C4-2B (cell line): ENCODE data around the gene TMEM244.

ENCODE experiments used
- H3K27ac ChIP-seq: fragments of 450-650 bp; 2 replicates; pipeline ENCODE4 v1.5.1; 2017
- ZFX ChIP-seq: fragments of 450-650 bp; IDR thresholded peaks from 2 replicates; pipeline ENCODE4 v1.6.1; 2017
- TF ChIP-seq, protein P1 (sequence below): fragments of 450-650 bp; conservative IDR thresholded peaks from 2 replicates; pipeline ENCODE4 v1.5.1; 2017; ENCODE audit warnings: mild to moderate bottlenecking

The TMEM244 gene

DNA sequence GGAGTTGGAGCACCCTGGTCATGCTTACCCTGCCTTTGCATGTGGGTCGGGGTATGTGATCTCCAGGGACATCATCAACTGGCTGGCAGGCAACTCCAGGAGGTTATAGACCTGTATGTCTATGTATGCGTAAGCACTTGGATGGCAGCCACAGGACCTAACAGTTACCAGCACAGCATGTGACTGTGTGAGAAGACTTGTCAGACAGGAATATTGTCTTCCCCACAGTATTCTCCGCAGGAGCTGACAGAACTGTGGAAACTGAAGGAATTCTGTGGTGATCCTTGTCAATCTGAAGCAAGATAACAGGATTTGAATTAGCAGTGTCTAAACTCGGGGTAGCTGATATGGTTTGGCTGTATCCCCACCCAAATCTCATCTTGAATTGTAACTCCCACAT, 59.2 kb downstream of the TMEM244 start:
- H3K27ac ChIP-seq = peak overlapping the region; percentile 41; the same call in 1 of the 2 replicates
- TF ChIP-seq, protein P1, sequence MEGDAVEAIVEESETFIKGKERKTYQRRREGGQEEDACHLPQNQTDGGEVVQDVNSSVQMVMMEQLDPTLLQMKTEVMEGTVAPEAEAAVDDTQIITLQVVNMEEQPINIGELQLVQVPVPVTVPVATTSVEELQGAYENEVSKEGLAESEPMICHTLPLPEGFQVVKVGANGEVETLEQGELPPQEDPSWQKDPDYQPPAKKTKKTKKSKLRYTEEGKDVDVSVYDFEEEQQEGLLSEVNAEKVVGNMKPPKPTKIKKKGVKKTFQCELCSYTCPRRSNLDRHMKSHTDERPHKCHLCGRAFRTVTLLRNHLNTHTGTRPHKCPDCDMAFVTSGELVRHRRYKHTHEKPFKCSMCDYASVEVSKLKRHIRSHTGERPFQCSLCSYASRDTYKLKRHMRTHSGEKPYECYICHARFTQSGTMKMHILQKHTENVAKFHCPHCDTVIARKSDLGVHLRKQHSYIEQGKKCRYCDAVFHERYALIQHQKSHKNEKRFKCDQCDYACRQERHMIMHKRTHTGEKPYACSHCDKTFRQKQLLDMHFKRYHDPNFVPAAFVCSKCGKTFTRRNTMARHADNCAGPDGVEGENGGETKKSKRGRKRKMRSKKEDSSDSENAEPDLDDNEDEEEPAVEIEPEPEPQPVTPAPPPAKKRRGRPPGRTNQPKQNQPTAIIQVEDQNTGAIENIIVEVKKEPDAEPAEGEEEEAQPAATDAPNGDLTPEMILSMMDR = no peak
- no peak for TF ChIP-seq ZFX

DNA sequence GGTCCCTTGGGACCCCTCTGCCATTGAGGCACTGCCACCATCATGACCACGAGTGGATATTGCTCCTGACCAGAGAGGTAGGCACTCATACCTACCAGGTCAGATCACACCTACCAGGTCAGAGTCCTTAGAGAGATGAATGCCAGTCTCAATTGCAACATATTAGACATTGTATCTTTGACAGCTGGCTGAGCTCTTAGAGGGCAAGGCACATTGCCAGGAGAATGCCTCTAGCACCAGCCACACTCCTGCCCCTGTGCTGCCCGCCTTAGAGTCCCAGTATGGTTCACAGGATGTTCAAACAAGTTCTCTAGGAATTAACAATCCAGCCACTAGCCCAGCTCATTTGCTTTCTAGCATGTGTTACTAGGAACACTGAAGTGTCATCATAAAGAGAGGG, 65.9 kb downstream of the TMEM244 start:
- no peak overlapping the region for H3K27ac ChIP-seq
- TF ChIP-seq ZFX = no peak
- TF ChIP-seq, protein P1 = no peak

DNA sequence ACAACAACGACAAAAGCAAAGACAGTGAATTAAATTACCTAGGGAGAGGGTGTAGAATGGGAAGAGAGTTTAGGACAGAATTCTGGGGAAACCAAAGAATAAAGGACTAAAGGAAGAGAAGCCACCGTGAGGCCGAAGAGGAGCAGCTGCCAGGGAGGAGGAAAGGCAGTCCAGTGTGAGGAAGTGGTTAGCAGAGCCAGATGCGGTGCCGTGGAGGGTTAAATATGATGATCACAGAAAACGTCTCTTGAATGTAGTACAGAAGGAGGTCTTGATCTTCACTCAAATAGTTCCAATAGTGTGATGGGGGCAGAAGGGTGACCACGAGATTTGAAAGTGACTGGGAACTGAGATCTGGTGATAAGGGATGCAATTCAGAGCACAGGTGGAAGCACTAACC, 67.7 kb downstream of the TMEM244 start:
- TF ChIP-seq ZFX = no peak
- TF ChIP-seq, protein P1 = no peak
- H3K27ac ChIP-seq = no peak overlapping the region

DNA sequence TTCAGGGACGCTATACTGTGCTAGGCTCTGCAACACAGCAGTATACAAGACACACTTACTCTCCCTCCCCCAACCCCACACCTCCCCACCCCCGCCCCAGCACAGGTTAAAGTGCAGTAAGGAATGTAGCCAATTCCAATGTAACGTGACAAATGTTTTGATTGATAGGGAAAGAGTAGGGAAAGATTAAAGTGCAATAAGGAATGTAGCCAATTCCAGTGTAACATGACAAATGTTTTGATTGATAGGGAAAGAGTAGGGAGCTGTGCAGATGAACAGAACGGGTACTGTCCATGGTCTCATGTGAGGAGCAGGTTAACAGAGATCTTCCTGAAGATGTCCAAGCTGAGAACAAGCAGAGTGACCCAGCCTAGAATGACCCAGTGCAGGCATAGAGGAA, 69.1 kb downstream of the TMEM244 start:
- H3K27ac ChIP-seq = no peak overlapping the region
- TF ChIP-seq, protein P1 = no peak
- no peak for TF ChIP-seq ZFX

DNA sequence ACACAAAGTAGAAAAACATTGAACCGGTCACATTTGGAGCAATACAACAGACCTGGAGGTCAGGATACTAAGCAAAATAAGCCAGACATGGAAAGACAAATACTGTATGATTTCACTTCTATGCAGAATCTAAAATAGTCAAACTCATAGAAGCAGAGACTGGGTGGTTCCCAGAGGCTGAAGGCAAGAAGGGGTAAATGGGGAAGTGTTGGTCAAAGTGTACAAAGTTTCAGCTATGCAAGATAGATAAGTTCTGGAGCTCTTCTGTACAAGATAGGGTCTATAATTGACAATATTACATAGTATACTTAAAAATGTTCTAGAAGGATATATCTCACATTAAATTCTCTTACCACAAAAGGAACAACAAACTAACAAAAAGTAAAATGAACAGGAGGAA, 70.3 kb downstream of the TMEM244 start:
- TF ChIP-seq, protein P1 = no peak
- no peak for TF ChIP-seq ZFX
- no peak overlapping the region for H3K27ac ChIP-seq

DNA sequence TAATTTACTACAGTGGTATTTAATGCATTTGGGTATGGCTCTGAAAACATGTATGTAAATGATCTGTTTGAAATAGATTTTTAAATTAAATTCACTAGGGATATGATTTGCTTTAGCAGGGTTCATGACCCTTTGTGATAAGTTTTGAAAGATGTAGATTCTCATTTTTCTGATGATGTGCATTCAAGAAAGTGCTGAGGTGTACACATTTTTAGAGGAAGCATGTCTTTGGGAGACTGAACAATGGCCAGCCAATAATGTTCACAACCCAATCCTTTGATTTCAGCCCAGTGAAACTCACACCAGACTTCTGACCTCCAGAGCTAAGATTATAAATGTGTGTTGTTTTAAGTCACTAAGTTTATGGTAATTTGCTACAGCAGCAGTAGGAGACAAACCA, 71.1 kb downstream of the TMEM244 start:
- H3K27ac ChIP-seq = no peak overlapping the region
- no peak for TF ChIP-seq ZFX
- TF ChIP-seq, protein P1 = no peak

DNA sequence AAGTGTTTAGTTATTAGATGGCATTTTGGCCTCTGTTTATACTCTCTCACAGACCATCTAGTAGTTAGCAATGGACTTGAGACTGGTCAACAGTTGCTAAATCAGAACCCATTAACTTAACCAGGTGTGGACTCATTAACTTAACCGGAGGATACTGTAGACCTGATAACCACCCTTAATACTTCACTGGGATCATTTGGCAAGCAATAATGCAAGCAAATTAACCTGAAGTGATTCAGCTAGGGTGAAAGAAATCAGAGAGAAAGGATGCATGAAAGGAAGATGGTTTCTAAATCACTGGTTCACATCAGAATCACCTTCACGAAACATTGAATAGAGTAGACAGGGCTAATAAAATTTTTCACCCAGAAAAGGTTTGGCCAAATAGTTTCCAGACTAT, 73.3 kb downstream of the TMEM244 start:
- H3K27ac ChIP-seq = no peak overlapping the region
- no peak for TF ChIP-seq ZFX
- TF ChIP-seq, protein P1 = no peak
